ENCODE data around the gene BET1L.
A peak's percentile ranks its signal among the peaks of the same experiment; 100 is the strongest.

The BET1L gene

DNA sequence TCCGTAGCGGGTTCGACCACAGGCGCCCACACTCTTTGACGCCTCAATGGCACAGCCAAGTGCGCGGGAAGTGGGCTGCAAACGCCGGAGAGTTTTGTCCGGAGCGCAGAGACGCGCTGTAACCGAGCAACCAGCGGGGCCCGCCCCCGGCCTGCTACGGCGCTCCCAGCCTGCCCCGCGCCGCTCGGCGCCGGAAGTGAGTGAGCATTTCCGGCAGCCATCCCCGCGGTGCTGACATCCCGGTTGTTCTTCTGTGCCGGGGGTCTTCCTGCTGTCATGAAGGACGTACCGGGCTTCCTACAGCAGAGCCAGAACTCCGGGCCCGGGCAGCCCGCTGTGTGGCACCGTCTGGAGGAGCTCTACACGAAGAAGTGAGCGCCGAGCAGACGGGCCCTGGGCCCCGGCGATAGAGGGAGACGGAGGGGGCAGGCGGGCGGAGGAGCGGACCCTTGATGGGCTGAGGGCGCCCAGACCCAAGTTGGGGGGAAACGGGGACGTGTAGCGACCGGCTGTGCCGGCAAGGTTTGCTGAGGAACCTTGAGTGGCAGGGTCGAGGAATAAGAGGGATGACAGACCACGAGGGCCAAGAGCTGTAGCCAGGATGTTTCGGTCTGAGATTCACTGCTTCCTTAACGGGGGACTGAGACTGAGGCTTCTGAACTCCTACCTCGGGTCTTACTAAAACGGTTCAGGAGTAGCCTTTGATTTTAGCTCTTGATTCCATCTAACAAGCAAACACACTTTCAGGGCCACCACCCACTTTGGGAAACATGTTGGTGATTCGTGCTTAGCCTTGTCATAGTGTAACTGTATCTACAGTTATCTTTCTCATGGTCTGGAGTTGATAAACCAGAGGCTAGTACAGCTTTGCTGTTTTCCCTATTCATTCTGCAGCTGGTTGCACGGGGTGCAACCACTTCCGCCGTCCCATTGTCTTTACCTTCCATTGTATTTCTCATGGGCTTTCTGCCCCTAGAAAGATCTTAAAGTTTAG lies 29.9 kb upstream of the BET1L start, which contains the start of gene PSMD13:
PSMD13 (plus strand) TSS at position 203 of the 994 bp plus-strand sequence; CDS start at position 277, 74 bp downstream.
- H3K4me3 ChIP-seq (ENCODE audit: low read length) = peak within 1 kb of the TSS; percentile 95
- TF ChIP-seq, protein P1, sequence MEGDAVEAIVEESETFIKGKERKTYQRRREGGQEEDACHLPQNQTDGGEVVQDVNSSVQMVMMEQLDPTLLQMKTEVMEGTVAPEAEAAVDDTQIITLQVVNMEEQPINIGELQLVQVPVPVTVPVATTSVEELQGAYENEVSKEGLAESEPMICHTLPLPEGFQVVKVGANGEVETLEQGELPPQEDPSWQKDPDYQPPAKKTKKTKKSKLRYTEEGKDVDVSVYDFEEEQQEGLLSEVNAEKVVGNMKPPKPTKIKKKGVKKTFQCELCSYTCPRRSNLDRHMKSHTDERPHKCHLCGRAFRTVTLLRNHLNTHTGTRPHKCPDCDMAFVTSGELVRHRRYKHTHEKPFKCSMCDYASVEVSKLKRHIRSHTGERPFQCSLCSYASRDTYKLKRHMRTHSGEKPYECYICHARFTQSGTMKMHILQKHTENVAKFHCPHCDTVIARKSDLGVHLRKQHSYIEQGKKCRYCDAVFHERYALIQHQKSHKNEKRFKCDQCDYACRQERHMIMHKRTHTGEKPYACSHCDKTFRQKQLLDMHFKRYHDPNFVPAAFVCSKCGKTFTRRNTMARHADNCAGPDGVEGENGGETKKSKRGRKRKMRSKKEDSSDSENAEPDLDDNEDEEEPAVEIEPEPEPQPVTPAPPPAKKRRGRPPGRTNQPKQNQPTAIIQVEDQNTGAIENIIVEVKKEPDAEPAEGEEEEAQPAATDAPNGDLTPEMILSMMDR (conservative IDR thresholded peaks at IDR 0.05; ENCODE audit: low read depth, low read length) = no peak
- DNase-seq (ENCODE audit: low read depth) = peak; percentile 30

DNA sequence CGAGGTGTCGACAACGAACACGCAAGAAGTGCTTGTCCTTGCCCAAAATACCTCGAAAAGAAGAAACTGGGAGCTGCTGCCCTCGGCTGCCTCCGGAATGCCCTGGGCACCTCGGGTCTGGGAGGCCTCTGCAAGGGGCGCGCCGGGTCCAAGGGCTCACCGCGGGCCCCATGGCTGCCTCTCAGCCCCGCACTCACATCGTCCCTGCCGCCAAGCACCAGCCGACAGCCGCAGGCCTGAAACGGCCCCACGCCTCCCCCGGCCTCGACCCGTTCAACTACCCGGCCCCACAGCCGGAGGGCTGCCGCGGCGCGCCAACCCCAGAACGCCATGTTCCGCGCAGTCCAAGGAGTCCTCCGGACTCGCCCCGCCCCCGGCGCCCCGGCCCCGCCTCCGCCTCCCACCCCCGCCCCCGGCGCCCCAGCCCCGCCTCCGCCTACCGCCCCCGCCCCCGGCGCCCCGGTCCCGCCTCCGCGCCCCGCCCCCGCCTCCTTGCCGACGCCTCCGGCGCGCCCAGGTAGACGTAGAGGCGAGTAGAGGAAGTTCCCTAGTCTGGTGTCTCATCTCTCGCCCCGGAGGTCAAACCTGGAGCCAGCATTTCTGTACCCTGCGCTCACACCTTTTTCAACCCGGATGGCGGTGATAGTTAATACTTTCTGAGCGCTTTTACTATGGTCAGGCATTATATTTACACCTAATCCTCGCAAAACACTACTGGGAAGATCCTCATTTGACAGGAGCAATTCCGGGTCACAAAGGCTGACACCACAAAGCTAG lies 29.0 kb upstream of the BET1L start, which contains the start of gene SIRT3:
SIRT3 (minus strand) TSS at position 346 of the 777 bp plus-strand sequence; CDS start at position 332, 14 bp downstream.
- TF ChIP-seq, protein P1 (conservative IDR thresholded peaks at IDR 0.05; ENCODE audit: low read depth, low read length) = peak; percentile 4
- H3K4me3 ChIP-seq (ENCODE audit: low read length) = peak within 1 kb of the TSS; percentile 95
- peak; percentile 19 for DNase-seq (ENCODE audit: low read depth)

DNA sequence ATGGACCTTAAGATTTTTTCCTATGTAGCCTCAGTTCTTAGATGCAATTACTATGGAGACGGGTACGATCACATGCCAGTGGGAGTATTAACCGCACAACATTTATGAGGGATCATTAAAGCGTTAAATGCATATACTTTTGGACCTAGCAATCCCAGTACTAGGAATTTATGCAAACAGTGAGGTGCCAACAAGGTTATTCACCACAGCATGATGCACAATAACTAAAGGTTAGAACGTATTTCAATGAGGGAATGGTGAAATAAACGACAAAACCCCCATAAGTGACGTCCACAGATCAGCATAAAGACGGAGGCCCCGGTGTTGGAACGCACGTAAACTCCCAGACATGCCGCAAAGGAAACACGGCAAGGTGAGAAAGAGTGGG lies 28.4 kb upstream of the BET1L start:
- TF ChIP-seq, protein P1 (conservative IDR thresholded peaks at IDR 0.05; ENCODE audit: low read depth, low read length) = no peak
- no peak for DNase-seq (ENCODE audit: low read depth)
- peak overlapping the region; percentile 79 for H3K4me3 ChIP-seq (ENCODE audit: low read length)

DNA sequence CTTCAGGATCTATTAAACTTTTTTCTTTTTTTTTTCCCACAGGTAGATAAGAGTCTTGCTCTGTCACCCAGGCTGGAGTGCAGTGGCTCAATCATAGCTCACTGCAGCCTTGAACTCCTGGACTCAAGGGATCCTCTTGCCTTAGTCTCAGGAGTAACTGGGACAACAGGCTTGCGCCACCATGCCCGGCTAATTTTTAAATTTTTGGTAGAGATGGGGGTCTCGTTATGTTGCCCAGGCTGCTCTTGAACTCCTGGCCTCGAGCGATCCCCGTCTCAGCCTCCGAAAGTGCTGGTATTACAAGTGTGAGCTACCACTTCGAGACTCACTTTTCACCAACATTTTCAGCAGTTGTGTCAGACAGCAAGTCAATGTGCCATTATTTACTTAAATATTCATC lies 28.0 kb upstream of the BET1L start:
- TF ChIP-seq, protein P1 (conservative IDR thresholded peaks at IDR 0.05; ENCODE audit: low read depth, low read length) = no peak
- peak overlapping the region; percentile 79 for H3K4me3 ChIP-seq (ENCODE audit: low read length)
- no peak for DNase-seq (ENCODE audit: low read depth)

DNA sequence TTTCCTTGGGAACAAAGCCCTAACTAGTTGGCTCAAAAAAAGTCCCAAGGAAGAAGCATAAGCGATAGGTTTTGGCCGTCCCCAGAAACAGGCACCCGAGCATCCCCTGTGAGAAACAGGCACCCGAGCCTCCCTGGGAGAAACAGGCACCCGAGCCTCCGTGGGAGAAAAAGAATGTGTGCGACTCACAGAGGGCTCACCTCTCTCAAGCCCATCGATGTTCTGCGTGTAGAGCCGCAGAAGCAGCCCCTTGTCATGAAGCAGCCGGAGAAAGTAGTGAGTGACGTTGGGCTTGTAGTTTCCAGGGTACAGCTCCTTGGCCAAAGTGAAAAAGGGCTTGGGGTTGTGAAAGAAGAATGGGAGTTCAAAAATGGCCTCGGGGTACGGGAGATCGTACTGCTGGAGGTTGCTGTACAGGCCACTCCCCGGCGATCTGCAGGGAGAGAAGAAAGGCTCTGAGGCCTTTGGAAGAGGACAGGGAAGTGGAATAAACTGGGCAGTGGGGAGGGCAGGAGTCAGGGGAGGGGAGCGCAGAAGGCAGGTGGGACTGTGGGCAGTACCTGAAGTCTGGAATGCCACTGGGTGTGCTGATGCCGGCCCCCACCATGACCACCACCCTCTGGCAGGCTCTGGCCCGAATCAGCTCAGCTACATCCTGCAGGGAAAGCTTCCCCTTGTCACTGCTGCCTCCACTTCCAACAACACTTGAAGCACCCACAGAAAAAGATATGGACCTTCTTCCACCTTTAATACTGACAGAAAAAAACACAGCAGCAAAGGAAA lies 25.8 kb upstream of the BET1L start:
- TF ChIP-seq, protein P1 (conservative IDR thresholded peaks at IDR 0.05; ENCODE audit: low read depth, low read length) = no peak
- no peak overlapping the region for H3K4me3 ChIP-seq (ENCODE audit: low read length)
- DNase-seq (ENCODE audit: low read depth) = no peak

DNA sequence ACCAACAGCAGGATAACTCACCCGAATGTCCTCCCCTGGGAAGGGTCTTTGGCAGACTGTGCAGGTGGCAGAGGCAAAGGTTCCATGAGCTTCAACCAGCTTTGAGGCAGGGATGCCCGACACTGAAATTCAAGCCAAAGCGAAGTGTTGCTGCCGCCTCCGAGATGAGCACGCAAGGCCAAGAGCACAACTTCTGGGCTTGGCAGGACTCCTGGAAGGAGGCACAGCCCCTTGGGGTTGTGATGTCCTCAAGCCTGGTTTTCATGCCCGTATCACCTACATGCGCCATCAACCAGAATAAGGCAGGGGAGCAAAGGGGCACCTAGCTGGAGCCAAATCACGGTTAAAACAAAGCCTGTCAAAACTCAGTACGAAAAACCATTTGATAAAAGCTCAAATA lies 23.2 kb upstream of the BET1L start:
- no peak for DNase-seq (ENCODE audit: low read depth)
- H3K4me3 ChIP-seq (ENCODE audit: low read length) = no peak overlapping the region
- TF ChIP-seq, protein P1 (conservative IDR thresholded peaks at IDR 0.05; ENCODE audit: low read depth, low read length) = no peak

All from retinal pigment epithelial cell (primary cell).